K562 (cell line): Measurements from ENCODE around the gene MYO3B. TPM values are rescaled to one million over a fixed set of nuclear protein-coding genes. Genes with fewer than 3 reads are reported as not detected.
A peak's percentile ranks its signal among the peaks of the same experiment; 100 is the strongest.

ENCODE experiments used
- ARID1B ChIP-seq: fragments of 450-650 bp; IDR thresholded peaks from 2 replicates; pipeline ENCODE4 v1.6.1; 2016; ENCODE audit warnings: antibody characterized with exemption, mild to moderate bottlenecking, inconsistent platforms
- ATF6 ChIP-seq: sonication (generic); formaldehyde crosslinking; IDR thresholded peaks from 2 replicates; pipeline ENCODE4 v1.4.0; 2020; ENCODE audit warnings: mild to moderate bottlenecking, missing genetic modification reagents
- BCL6 ChIP-seq: fragments of 250-450 bp; sonication (Bioruptor Pico); IDR thresholded peaks from 2 replicates; pipeline ENCODE4 v1.4.0; 2020
- HMGN3 ChIP-seq: IDR thresholded peaks from 2 replicates; pipeline ENCODE4 v1.6.1; 2011; ENCODE audit warnings: borderline replicate concordance, low read depth, mild to moderate bottlenecking, mixed read lengths, low read length; ENCODE audit not compliant: insufficient read length; ENCODE audit errors: extremely low read depth
- HNRNPUL1 ChIP-seq: fragments of 200-400 bp; formaldehyde crosslinking; IDR thresholded peaks from 2 replicates; pipeline ENCODE4 v1.6.1; 2017; ENCODE audit warnings: low read length
- HSF4 ChIP-seq: fragments of 250-450 bp; sonication (Bioruptor Pico); IDR thresholded peaks from 2 replicates; pipeline ENCODE4 v2.1.2; 2022; ENCODE audit warnings: mild to moderate bottlenecking, moderate library complexity, borderline replicate concordance
- KAT2B ChIP-seq: IDR thresholded peaks from one replicate; pipeline ENCODE4 v1.6.1; 2012; ENCODE audit warnings: low read depth, mild to moderate bottlenecking, control low read depth, inconsistent platforms, low read length, moderate library complexity
- KDM5B ChIP-seq: fragments of 200-600 bp; sonication (generic); IDR thresholded peaks from 2 replicates; pipeline ENCODE4 v1.6.1; 2012; ENCODE audit warnings: low read depth, mild to moderate bottlenecking, moderate library complexity, low read length, control low read depth, inconsistent platforms; ENCODE audit not compliant: insufficient replicate concordance
- KLF16 ChIP-seq: IDR thresholded peaks from 2 replicates; pipeline ENCODE4 v1.6.1; 2016; ENCODE audit warnings: antibody characterized with exemption
- MCM2 ChIP-seq: fragments of 450-650 bp; IDR thresholded peaks from 2 replicates; pipeline ENCODE4 v1.6.1; 2017; ENCODE audit warnings: low read depth, mild to moderate bottlenecking
- MEF2A ChIP-seq: IDR thresholded peaks from 2 replicates; pipeline ENCODE4 v1.6.1; 2011; ENCODE audit warnings: low read depth, mild to moderate bottlenecking, low read length, moderate library complexity; ENCODE audit not compliant: control insufficient read depth
- POLR2AphosphoS5 ChIP-seq: IDR thresholded peaks from 2 replicates; pipeline ENCODE4 v1.6.1; 2011; ENCODE audit warnings: mild to moderate bottlenecking, low read depth, low read length, moderate library complexity; ENCODE audit not compliant: control insufficient read depth, insufficient read depth
- RNF2 ChIP-seq: sonication (generic); IDR thresholded peaks from 2 replicates; pipeline ENCODE4 v1.6.1; 2016
- SMAD1 ChIP-seq: fragments of 150-350 bp; IDR thresholded peaks from 2 replicates; pipeline ENCODE4 v1.6.1; 2014; ENCODE audit warnings: low read length, low read depth; ENCODE audit not compliant: partially characterized antibody
- SMAD3 ChIP-seq: fragments of 450-650 bp; formaldehyde crosslinking; conservative IDR thresholded peaks from 2 replicates; pipeline ENCODE4 v1.4.0; 2020; ENCODE audit warnings: mild to moderate bottlenecking
- SMARCA5 ChIP-seq: fragments of 450-650 bp; IDR thresholded peaks from 2 replicates; pipeline ENCODE4 v1.6.1; 2016
- SNIP1 ChIP-seq: fragments of 450-650 bp; IDR thresholded peaks from 2 replicates; pipeline ENCODE4 v1.7.1; 2017; ENCODE audit warnings: low read depth, mild to moderate bottlenecking
- SREBF2 ChIP-seq: sonication (generic); formaldehyde crosslinking; IDR thresholded peaks from 2 replicates; pipeline ENCODE4 v1.4.0; 2020; ENCODE audit warnings: mild to moderate bottlenecking, missing genetic modification reagents
- TAF1 ChIP-seq: IDR thresholded peaks from 2 replicates; pipeline ENCODE4 v1.6.1; 2011; ENCODE audit warnings: mild to moderate bottlenecking, low read length, moderate library complexity; ENCODE audit not compliant: insufficient read depth, control insufficient read depth, severe bottlenecking; ENCODE audit errors: extremely low read depth
- TBL1XR1 ChIP-seq, 2 experiments: IDR thresholded peaks; 2 replicates each; pipeline ENCODE4 v1.6.1; 2012; ENCODE audit warnings: improper control_type of control experiment in 2 of 2, low read length in 2 of 2, mild to moderate bottlenecking in 1 of 2
- TRIM28 ChIP-seq: fragments of 450-650 bp; IDR thresholded peaks from 2 replicates; pipeline ENCODE4 v1.6.1; 2017
- WHSC1 ChIP-seq: IDR thresholded peaks from one replicate; pipeline ENCODE4 v1.6.1; 2012; ENCODE audit warnings: low read length, control low read depth, inconsistent platforms
- ZBTB1 ChIP-seq: sonication (generic); formaldehyde crosslinking; IDR thresholded peaks from 2 replicates; pipeline ENCODE4 v1.8.1; 2023; ENCODE audit warnings: missing genetic modification reagents, low read depth, mild to moderate bottlenecking, borderline replicate concordance
- ZFX ChIP-seq: sonication (generic); formaldehyde crosslinking; IDR thresholded peaks from 2 replicates; pipeline ENCODE4 v1.8.0; 2022; ENCODE audit warnings: mild to moderate bottlenecking, missing genetic modification reagents, moderate library complexity
- ZNF146 ChIP-seq: IDR thresholded peaks from one replicate; pipeline ENCODE4 v1.6.1; 2018; ENCODE audit warnings: missing compliant biosample characterization; ENCODE audit not compliant: unreplicated experiment
- ZNF165 ChIP-seq: fragments of 250-450 bp; sonication (Bioruptor Pico); IDR thresholded peaks from 2 replicates; pipeline ENCODE4 v1.4.0; 2020; ENCODE audit warnings: borderline replicate concordance
- ZNF197 ChIP-seq: fragments of 200-800 bp; sonication (Bioruptor generic); IDR thresholded peaks from 2 replicates; pipeline ENCODE4 v1.6.1; 2016; ENCODE audit warnings: low read depth, missing genetic modification characterization, missing compliant biosample characterization
- ZNF239 ChIP-seq: fragments of 250-450 bp; sonication (Bioruptor Pico); IDR thresholded peaks from 2 replicates; pipeline ENCODE4 v1.4.0; 2020; ENCODE audit warnings: mild to moderate bottlenecking
- ZNF696 ChIP-seq: fragments of 250-450 bp; sonication (Bioruptor Pico); conservative IDR thresholded peaks from 2 replicates; pipeline ENCODE4 v1.4.0; 2020; ENCODE audit warnings: mild to moderate bottlenecking, moderate library complexity
- ZNF77 ChIP-seq: fragments of 250-450 bp; sonication (Bioruptor Pico); IDR thresholded peaks from 2 replicates; pipeline ENCODE4 v1.5.0; 2020
- ZNF778 ChIP-seq: fragments of 450-650 bp; formaldehyde crosslinking; IDR thresholded peaks from 2 replicates; pipeline ENCODE4 v1.4.0; 2020; ENCODE audit warnings: mild to moderate bottlenecking, moderate library complexity
- polyA plus RNA-seq, 8 experiments: library from polyadenylated mRNA; depleted of rRNA in 4 of 8; stranded (reverse) in 5 of 8; unstranded in 3 of 8; fragments of >200 nt; fragmentation: Nextera tagmentation in 2 of 8; fragmentation: Illumina TruSeq in 1 of 8; extraction: Ambion mirVana in 2 of 8; extraction: Trizol in 1 of 8; gene quantifications; 2 replicates each; pipeline versions ENCODE4 v1.2.1 to v1.2.3, GENCODE V29; 2011 to 2014; ENCODE audit warnings: inconsistent platforms in 1 of 8, missing spikeins in 1 of 8
- total RNA-seq, 7 experiments: library from RNA; depleted of rRNA in 6 of 7; stranded (reverse); fragments of >200 nt in 6 of 7; fragmentation: Illumina TruSeq in 2 of 7; extraction: Trizol in 2 of 7; gene quantifications; 2 replicates each; pipeline versions ENCODE4 v1.2.1 to v1.2.3, GENCODE V29; 2011 to 2021; ENCODE audit warnings: low replicate concordance in 1 of 7
- TF ChIP-seq, protein P1 (sequence below): fragments of 250-450 bp; sonication (Bioruptor Pico); IDR thresholded peaks from 2 replicates; pipeline ENCODE4 v1.5.0; 2021

Gene MYO3B
- total and polyA plus RNA-seq, 9 of the 15 experiments (the other 6 are each of a cell fraction or from before 2014, with no cell fraction given): 2.7 to 6.5 (median 3.6) TPM

GRCh38 chr2:170253721-170254230, 75.8 kb downstream of the MYO3B start (continued):
- TF ChIP-seq ZFX (CRISPR knock-in tag): no peak
- no peak for TF ChIP-seq ATF6 (CRISPR knock-in tag)
- no peak for TF ChIP-seq SMARCA5
- no peak for TF ChIP-seq HMGN3
- TF ChIP-seq, protein P1, sequence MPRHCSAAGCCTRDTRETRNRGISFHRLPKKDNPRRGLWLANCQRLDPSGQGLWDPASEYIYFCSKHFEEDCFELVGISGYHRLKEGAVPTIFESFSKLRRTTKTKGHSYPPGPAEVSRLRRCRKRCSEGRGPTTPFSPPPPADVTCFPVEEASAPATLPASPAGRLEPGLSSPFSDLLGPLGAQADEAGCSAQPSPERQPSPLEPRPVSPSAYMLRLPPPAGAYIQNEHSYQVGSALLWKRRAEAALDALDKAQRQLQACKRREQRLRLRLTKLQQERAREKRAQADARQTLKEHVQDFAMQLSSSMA: no peak
- peak in 1 of 2 experiments; percentile 48; a peak in 1 of 4 replicates for TF ChIP-seq TBL1XR1 (IDR thresholded peaks at IDR 0.05; ENCODE audit: low read length in 2 of 2)
- TF ChIP-seq RNF2: peak; percentile 96; the same call in 1 of the 2 replicates
- no peak for TF ChIP-seq ZBTB1 (CRISPR knock-in tag)
- no peak for TF ChIP-seq SREBF2 (CRISPR knock-in tag)
- no peak for TF ChIP-seq SMAD3
- no peak for TF ChIP-seq TRIM28
- no peak for TF ChIP-seq HNRNPUL1
- TF ChIP-seq SMAD1: peak; percentile 56
- no peak for TF ChIP-seq TAF1
- TF ChIP-seq BCL6 (CRISPR knock-in tag): no peak
- no peak for TF ChIP-seq ZNF778
- TF ChIP-seq ZNF146 (CRISPR knock-in tag): no peak
- TF ChIP-seq KAT2B: no peak
- no peak for TF ChIP-seq MCM2
- no peak for TF ChIP-seq KDM5B
- TF ChIP-seq WHSC1: no peak
- TF ChIP-seq ZNF696 (CRISPR knock-in tag): no peak
- peak; percentile 67 for TF ChIP-seq ARID1B
- no peak for TF ChIP-seq SNIP1
- no peak for TF ChIP-seq ZNF77 (CRISPR knock-in tag)
- no peak for TF ChIP-seq ZNF239
- TF ChIP-seq MEF2A: no peak
- TF ChIP-seq POLR2AphosphoS5: no peak
- no peak for TF ChIP-seq HSF4 (CRISPR knock-in tag)
- TF ChIP-seq ZNF197 (CRISPR knock-in tag): peak; percentile 69; the same call in 1 of the 2 replicates
- TF ChIP-seq KLF16: 0 out of 2 replicates have a peak, but pooled peaks have one; percentile 37
- TF ChIP-seq ZNF165 (CRISPR knock-in tag): no peak
